ENCODE measurements around the gene KSR1.
"Not testable (repeated sequence)": the region's sequence is repeated elsewhere in the genome, so short reads cannot be mapped to it uniquely, and the experiment has no call there.

The KSR1 gene

GRCh38 chr17:27667656-27668487 is 211.6 kb downstream of the KSR1 start:
- DNase-seq, result no peak

- no peak for DNase-seq
Measured at GRCh38 chr17:27668488-27668823, 212.2 kb downstream of the KSR1 start.

- DNase-seq, result no peak
Measured at GRCh38 chr17:27669136-27669535, 212.9 kb downstream of the KSR1 start.

- no peak for DNase-seq
Measured at GRCh38 chr17:27669850-27670249, 213.6 kb downstream of the KSR1 start.

- no peak for DNase-seq
Measured at GRCh38 chr17:27670791-27671590, 214.7 kb downstream of the KSR1 start.

GRCh38 chr17:27671591-27671910 is 215.3 kb downstream of the KSR1 start:
- DNase-seq, result no peak

GRCh38 chr17:27671977-27672480 is 215.8 kb downstream of the KSR1 start:
- DNase-seq, result not testable (repeated sequence)

GRCh38 chr17:27674335-27674734 is 218.1 kb downstream of the KSR1 start:
- DNase-seq, result no peak
